ENCODE measurements around the gene IDE.

DNA sequence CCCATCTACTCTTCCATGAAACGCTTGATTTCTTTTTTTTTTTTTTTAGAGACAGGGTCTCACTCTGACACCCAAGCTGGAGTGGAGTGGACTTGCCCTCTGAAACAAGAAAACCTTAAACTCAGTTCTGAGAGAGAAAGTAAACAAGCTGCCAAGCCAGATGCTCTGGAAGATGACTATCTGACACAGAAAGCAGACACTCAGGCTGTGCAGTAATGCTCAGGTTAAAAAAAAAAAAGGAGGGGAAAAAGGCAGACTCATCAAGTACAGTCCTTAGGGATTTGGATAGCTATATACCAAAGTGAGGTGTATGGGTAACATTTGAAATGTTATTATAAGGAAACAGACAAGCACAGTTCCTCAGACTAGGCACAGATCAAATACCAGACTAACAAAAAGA lies 80.5 kb downstream of the IDE start:
- TF ChIP-seq, protein P1, sequence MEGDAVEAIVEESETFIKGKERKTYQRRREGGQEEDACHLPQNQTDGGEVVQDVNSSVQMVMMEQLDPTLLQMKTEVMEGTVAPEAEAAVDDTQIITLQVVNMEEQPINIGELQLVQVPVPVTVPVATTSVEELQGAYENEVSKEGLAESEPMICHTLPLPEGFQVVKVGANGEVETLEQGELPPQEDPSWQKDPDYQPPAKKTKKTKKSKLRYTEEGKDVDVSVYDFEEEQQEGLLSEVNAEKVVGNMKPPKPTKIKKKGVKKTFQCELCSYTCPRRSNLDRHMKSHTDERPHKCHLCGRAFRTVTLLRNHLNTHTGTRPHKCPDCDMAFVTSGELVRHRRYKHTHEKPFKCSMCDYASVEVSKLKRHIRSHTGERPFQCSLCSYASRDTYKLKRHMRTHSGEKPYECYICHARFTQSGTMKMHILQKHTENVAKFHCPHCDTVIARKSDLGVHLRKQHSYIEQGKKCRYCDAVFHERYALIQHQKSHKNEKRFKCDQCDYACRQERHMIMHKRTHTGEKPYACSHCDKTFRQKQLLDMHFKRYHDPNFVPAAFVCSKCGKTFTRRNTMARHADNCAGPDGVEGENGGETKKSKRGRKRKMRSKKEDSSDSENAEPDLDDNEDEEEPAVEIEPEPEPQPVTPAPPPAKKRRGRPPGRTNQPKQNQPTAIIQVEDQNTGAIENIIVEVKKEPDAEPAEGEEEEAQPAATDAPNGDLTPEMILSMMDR (conservative IDR thresholded peaks at IDR 0.05 in 1 of 2, IDR thresholded peaks at IDR 0.05 in 1 of 2; ENCODE audit: extremely low read depth in 1 of 2, insufficient read depth in 1 of 2, low read depth in 1 of 2, low read length in 2 of 2) = no peak
- no peak for TF ChIP-seq EZH2 (IDR thresholded peaks at IDR 0.05; ENCODE audit: borderline replicate concordance, low read length)
